ENCODE measurements around the gene THSD7A. TPM values are rescaled to one million over a fixed set of nuclear protein-coding genes. Genes with fewer than 3 reads are reported as not detected.

The THSD7A gene
- total and polyA plus RNA-seq, 2 of the 13 experiments (the other 11 are each of a cell fraction or from before 2014, with no cell fraction given) = 0.01 to 0.07 TPM

DNA sequence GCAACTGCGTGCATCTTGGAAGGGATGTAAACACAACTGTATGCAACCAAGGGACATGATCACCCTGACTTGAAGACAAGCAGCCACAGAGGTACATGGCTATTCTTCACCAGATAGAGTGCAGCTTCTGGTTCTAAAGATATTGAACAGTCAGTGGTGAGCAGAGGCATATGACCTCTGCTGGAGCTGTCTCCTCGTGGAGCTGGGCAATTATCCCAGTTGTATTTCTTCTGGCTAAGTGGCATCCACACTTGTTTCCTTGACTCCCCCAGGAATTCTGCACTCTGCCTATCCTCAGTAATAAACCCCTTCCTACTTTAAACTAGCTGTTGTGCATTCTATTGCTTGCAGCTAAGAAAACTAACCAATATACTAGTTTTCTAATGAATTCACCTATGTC, 216.8 kb downstream of the THSD7A start:
- ChIA-PET POLR2A (no interaction called here), CTCF (ENCODE audit: low intra/inter-chr PET ratio, low total read pairs) (no interaction called here)
- Histone ChIP-seq H3K27ac (ENCODE audit: extremely low read length, insufficient read depth, low read length) (no peak overlapping the region), H3K9ac (ENCODE audit: insufficient read depth, low read depth, low read length) (no peak overlapping the region), H3K4me1 (ENCODE audit: insufficient read depth, low read length) (no peaks in the 10 kb centered on the region), H3K4me2 (ENCODE audit: low read depth, low read length) (no peak overlapping the region), H3K79me2 (ENCODE audit: insufficient read depth, low read length) (no peaks in the 10 kb centered on the region), H4K20me1 (ENCODE audit: insufficient read depth, low read length) (no peaks in the 10 kb centered on the region), H2AFZ (ENCODE audit: low read length) (no peak overlapping the region), H3K4me3 (replicated peaks in 1 of 3; ENCODE audit: insufficient read depth in 1 of 3, low read depth in 2 of 3, low read length in 3 of 3) (no peak overlapping the region), H3K27me3 (ENCODE audit: control insufficient read depth in 1 of 2, insufficient read depth in 2 of 2, low read length in 2 of 2) (no peaks in the 10 kb centered on the region), H3K36me3 (replicated peaks in 1 of 2; ENCODE audit: control insufficient read depth in 1 of 2, insufficient read depth in 2 of 2, low read length in 2 of 2) (no peaks in the 10 kb centered on the region), H3K9me3 (ENCODE audit: low read length) (no peaks in the 10 kb centered on the region)
- ATAC-seq (no peak), DNase-seq (ENCODE audit: low spot score) (no peak), FAIRE-seq (no peak)
- intact Hi-C loops (cut with micrococcal nuclease; ENCODE audit: unreplicated experiment) = loop anchor here (2.0 kb wide), 1 partner anchor 188 kb away; no protein-coding TSS in a partner anchor
- 0% methylated on average over 2 of the region's 2 CpGs for WGBS (ENCODE audit: low lambda C conversion rate)
- no TSS peak for BruUV-seq (replicated peaks)
- TF ChIP-seq SUZ12 (IDR thresholded peaks at IDR 0.05; ENCODE audit: low read depth, low read length) (no peak), KAT8 (CRISPR knock-in tag; IDR thresholded peaks at IDR 0.05) (no peak), SNRNP70 (IDR thresholded peaks at IDR 0.05; ENCODE audit: low read depth, low read length) (no peak), ZNF431 (CRISPR knock-in tag; IDR thresholded peaks at IDR 0.05; ENCODE audit: borderline replicate concordance, low read depth) (no peak), ZZZ3 (CRISPR knock-in tag; IDR thresholded peaks at IDR 0.05; ENCODE audit: borderline replicate concordance) (no peak)
- in situ Hi-C loops (cut with HindIII; ENCODE audit: extremely low pct_ligation_motif_present, low pct_unique_long_range_greater_than_20kb) = no loop called here

DNA sequence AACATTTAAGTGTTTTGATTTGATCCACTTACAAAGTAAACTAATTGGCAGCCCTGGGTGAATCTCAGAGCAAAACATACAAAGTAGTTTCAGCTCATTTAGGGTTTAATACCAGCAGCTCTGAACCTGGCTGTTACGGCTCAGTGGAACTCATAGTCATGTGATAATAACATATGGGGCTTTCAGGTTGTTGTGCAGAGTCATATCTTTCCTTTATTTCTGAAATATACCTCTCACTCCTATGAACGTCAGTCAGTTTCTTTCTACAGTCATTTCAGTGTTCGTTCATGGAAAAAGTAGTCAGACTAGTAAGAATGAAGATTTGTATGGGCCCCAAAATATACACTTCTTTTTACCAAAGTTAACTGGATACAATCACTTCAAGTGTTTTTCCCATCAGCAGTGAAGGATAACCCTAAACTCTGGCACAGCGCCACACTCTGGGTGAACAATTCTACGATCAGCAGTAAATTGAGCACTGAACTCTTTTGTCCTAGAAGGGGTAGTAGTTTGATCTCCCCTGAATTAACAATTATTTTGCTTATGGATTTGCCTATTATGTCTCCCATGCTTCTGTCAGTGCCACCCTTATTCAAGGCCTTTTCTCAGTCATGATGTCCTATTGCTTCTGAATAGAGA, 218.6 kb downstream of the THSD7A start:
- no peaks in the 10 kb centered on the region for H4K20me1 ChIP-seq (ENCODE audit: insufficient read depth, low read length)
- no peaks in the 10 kb centered on the region for H3K36me3 ChIP-seq (replicated peaks in 1 of 2; ENCODE audit: control insufficient read depth in 1 of 2, insufficient read depth in 2 of 2, low read length in 2 of 2)
- TF ChIP-seq, protein P1, sequence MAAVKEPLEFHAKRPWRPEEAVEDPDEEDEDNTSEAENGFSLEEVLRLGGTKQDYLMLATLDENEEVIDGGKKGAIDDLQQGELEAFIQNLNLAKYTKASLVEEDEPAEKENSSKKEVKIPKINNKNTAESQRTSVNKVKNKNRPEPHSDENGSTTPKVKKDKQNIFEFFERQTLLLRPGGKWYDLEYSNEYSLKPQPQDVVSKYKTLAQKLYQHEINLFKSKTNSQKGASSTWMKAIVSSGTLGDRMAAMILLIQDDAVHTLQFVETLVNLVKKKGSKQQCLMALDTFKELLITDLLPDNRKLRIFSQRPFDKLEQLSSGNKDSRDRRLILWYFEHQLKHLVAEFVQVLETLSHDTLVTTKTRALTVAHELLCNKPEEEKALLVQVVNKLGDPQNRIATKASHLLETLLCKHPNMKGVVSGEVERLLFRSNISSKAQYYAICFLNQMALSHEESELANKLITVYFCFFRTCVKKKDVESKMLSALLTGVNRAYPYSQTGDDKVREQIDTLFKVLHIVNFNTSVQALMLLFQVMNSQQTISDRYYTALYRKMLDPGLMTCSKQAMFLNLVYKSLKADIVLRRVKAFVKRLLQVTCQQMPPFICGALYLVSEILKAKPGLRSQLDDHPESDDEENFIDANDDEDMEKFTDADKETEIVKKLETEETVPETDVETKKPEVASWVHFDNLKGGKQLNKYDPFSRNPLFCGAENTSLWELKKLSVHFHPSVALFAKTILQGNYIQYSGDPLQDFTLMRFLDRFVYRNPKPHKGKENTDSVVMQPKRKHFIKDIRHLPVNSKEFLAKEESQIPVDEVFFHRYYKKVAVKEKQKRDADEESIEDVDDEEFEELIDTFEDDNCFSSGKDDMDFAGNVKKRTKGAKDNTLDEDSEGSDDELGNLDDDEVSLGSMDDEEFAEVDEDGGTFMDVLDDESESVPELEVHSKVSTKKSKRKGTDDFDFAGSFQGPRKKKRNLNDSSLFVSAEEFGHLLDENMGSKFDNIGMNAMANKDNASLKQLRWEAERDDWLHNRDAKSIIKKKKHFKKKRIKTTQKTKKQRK (IDR thresholded peaks at IDR 0.05; ENCODE audit: low read length) = no peak
- TF ChIP-seq BORCS8-MEF2B (CRISPR knock-in tag; IDR thresholded peaks at IDR 0.05) (no peak), SOX13 (IDR thresholded peaks at IDR 0.05) (no peak), SOX13 (CRISPR knock-in tag; conservative IDR thresholded peaks at IDR 0.05 in 1 of 2, IDR thresholded peaks at IDR 0.05 in 1 of 2) (no peak)
- TF ChIP-seq, protein P2, sequence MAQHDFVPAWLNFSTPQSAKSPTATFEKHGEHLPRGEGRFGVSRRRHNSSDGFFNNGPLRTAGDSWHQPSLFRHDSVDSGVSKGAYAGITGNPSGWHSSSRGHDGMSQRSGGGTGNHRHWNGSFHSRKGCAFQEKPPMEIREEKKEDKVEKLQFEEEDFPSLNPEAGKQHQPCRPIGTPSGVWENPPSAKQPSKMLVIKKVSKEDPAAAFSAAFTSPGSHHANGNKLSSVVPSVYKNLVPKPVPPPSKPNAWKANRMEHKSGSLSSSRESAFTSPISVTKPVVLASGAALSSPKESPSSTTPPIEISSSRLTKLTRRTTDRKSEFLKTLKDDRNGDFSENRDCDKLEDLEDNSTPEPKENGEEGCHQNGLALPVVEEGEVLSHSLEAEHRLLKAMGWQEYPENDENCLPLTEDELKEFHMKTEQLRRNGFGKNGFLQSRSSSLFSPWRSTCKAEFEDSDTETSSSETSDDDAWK (CRISPR knock-in tag; IDR thresholded peaks at IDR 0.05) = no peak
- TF ChIP-seq, protein P3, sequence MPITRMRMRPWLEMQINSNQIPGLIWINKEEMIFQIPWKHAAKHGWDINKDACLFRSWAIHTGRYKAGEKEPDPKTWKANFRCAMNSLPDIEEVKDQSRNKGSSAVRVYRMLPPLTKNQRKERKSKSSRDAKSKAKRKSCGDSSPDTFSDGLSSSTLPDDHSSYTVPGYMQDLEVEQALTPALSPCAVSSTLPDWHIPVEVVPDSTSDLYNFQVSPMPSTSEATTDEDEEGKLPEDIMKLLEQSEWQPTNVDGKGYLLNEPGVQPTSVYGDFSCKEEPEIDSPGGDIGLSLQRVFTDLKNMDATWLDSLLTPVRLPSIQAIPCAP (CRISPR knock-in tag; IDR thresholded peaks at IDR 0.05; ENCODE audit: low read depth) = no peak
- CTCF ChIA-PET (ENCODE audit: low intra/inter-chr PET ratio, low total read pairs) = no interaction called here
- no peaks in the 10 kb centered on the region for H3K9me3 ChIP-seq (ENCODE audit: low read length)
- H2AFZ ChIP-seq (ENCODE audit: low read length) = no peak overlapping the region
- H3K4me1 ChIP-seq (ENCODE audit: insufficient read depth, low read length) = no peaks in the 10 kb centered on the region
- in situ Hi-C loops (cut with HindIII; ENCODE audit: extremely low pct_ligation_motif_present, low pct_unique_long_range_greater_than_20kb) (no loop called here), intact Hi-C loops (cut with micrococcal nuclease; ENCODE audit: unreplicated experiment) (no loop called here)
- H3K27ac ChIP-seq (ENCODE audit: extremely low read length, insufficient read depth, low read length) = no peak overlapping the region
- WGBS (ENCODE audit: low lambda C conversion rate) = 38% methylated on average over 5 of the region's 5 CpGs
- no TSS peak for BruUV-seq (replicated peaks)
- POLR2A ChIA-PET = no interaction called here
- no peak overlapping the region for H3K4me3 ChIP-seq (replicated peaks in 1 of 3; ENCODE audit: insufficient read depth in 1 of 3, low read depth in 2 of 3, low read length in 3 of 3)
- FAIRE-seq (no peak), ATAC-seq (no peak), DNase-seq (ENCODE audit: low spot score) (no peak)
- no peak overlapping the region for H3K9ac ChIP-seq (ENCODE audit: insufficient read depth, low read depth, low read length)
- H3K4me2 ChIP-seq (ENCODE audit: low read depth, low read length) = no peak overlapping the region
- H3K27me3 ChIP-seq (ENCODE audit: control insufficient read depth in 1 of 2, insufficient read depth in 2 of 2, low read length in 2 of 2) = no peaks in the 10 kb centered on the region
- no peaks in the 10 kb centered on the region for H3K79me2 ChIP-seq (ENCODE audit: insufficient read depth, low read length)
